ENCODE data around the gene CKLF.
"Not testable (repeated sequence)": the region's sequence is repeated elsewhere in the genome, so short reads cannot be mapped to it uniquely, and the experiment has no call there.

Gene CKLF

DNA sequence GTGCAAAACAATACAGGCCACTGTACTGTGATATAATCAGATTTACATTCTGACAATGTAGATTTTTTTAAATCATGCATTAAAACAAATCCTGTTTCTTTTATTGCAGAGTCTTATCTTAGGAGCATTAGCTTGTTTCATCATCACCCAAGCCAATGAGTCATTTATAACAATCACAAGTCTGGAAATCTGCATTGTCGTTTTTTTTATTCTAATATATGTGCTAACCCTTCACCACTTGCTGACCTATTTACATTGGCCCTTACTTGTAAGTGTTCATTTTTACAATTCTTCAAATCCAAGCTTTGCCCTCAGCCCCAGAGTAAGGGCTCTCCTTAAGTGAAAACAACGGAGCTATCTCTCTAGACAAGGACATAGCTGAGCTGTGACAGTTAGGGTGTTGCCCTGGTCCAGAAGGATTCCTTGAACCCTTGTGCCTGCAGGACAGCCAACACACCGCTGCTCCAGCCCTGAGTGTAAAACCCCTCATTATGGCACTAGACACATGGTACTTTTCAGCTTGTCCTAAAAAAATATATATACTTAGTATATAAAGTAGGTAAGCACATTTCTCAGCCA lies 17.5 kb downstream of the CKLF start:
- DNase-seq = no peak

DNA sequence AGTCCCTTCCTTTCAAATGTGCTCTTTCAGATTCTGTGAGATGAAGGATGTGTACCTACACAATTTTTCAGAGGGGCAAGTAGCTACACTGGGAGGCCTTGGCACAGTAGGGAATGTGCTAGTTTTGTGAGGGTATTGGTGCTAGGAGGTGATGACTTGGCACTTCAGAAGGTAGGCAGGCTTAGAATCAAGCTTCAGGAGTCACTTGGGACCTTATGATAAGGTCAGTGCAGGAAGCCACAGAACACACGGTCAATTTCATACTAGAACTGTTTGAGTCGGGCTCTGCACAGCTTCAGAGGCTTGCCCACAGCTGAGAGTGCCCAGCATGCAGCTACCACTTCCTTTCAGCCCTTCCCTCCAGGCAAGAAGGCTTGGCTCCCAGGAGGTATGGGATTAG lies 20.0 kb downstream of the CKLF start:
- DNase-seq = no peak

DNA sequence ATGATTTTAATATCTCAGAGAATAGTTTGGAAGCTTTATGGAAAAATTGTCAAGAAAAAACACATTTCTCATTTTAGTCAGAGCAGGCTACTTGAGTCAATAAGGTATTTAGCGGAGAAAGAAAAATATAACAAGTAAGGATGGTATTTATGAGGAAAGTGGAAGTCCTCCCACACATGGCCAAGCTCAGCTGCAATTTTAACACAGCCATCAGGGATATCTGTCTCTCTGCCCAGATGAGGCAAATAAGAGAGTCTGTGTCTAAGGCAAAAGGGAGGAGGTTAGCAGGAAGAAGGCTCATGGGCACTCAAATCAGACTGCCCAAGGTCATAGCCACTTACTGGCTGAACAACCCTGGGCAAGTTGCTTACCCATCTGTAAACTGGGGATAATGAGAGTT lies 21.7 kb downstream of the CKLF start:
- DNase-seq = no peak

DNA sequence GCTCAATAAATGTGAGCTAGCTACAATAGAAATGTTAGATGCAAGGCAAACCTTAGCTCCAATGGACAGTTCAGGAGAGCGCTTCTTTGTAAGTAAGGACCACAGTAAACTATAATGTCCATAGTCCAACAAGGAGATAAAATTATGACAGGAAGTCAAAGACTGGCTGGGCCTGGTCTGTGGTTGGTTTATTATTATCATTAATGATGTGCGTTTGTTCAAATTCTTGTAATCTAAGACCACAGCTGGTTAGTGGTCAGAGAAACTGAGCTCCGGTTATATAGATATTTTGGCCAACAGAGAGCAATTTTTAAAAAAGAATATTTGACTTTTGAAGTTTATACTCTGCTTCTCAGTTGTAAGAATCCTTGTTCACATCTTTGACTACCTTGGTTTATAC lies 22.2 kb downstream of the CKLF start:
- DNase-seq = no peak

DNA sequence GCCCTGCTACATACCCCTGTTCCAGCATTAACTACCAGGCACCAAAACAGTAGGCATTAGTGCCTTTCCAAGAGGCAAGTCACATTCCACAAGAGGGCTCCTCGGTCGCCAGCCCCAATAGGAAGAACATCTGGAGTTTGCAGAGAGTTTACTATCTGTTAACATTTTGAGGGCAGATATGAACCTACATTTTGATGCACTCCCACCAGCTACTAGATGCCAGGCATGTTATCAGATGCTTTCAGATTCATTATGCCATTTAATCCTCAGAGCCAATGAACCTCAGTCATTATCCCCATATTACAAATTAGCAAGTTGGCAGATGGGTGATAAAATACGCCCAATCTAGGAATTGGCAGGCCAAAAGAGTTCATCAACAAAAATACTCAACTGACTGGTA lies 22.7 kb downstream of the CKLF start:
- DNase-seq = no peak

DNA sequence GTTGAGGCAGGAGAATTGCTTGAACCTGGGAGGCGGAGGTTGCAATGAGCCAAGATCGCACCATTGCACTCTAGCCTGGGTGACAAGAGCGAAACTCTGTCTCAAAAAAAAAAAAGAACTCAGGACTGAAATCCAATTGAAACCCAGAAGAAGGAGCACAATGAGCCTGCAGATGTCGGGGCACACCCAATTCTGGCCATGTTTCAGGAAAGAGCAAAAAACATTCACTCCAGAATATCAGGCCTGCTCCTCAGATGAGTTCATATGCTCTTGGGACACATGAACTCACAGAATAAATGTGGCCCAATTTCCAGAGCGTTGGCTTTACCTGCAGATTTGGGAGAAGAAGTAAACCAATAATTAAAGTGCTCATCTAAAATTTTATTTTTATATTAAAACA lies 23.9 kb downstream of the CKLF start:
- DNase-seq = no peak

DNA sequence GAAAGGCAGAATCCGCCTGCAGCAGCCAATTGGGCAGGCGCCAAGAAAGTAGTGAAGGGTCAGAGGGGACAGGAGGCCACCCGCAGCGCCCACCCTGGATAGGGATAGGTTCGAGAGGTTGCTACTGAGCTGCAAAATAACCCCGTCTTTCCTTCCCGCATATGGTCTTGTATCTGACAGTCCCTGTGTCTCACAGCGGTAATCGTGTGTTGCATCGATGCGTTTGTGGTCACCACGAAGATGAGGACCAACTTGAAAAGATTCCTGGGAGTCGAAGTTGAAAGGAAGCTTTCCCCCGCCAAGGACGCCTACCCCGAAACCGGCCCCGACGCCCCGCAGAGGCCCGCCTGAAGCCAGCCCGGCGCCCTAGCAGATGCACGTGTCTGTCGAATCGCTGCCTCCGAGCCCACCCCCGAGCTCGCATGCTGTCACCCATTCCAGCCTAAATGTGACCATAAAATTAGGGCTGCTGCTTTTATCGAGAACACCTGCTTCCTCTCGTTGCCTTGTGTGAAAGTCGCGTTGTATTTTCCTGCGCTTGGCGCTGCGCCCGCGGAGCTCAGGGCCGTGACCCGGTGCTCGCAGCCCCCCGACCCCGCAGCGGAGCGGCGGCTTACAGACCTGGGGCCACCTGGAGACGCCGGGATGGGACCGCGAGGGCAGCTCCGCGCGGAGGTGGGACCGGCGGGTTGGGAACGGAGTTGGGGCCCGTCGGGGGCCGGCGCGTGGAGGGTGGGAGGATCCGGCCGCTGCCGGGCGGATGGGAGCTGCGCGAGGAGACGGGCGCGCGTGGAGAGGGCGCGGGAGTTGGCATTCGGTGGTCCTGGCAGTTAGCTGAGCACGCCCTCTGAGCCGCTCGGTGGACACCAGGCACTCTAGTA lies 26.5 kb downstream of the CKLF start, which contains the start of gene CMTM2:
Gene CMTM2 (plus strand): TSS at position 813 of the 881 bp plus-strand sequence. CDS start 145 bp downstream, outside the sequence.
- DNase-seq = no peak

DNA sequence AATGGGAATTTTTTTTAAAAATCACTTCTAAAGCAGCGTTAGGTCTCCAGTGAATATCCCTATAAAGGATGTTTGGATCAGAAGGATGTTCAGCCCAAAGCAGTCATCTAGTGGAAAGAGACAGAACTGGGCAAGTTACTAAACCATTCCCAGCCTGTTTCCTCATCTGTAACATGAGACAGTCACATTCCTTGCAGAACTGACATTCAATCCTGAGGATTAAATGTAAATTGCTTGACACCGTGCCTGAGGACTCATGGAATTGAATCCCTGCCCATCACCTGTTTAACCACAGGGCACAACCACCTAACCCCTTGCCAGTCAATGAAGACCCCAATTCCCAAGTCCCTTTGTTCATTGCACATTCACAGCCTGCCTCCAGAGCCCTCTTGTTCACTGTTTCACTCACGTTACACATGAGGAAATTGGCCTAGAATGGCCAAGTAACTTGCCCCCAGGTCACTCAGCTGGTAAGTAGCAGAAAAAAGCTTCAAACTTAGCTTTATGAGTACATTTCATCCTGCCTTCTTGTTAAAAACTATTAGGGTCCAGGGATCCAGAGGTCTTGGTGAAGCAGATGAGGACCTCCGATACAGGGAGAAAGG lies 28.3 kb downstream of the CKLF start:
- DNase-seq = no peak

DNA sequence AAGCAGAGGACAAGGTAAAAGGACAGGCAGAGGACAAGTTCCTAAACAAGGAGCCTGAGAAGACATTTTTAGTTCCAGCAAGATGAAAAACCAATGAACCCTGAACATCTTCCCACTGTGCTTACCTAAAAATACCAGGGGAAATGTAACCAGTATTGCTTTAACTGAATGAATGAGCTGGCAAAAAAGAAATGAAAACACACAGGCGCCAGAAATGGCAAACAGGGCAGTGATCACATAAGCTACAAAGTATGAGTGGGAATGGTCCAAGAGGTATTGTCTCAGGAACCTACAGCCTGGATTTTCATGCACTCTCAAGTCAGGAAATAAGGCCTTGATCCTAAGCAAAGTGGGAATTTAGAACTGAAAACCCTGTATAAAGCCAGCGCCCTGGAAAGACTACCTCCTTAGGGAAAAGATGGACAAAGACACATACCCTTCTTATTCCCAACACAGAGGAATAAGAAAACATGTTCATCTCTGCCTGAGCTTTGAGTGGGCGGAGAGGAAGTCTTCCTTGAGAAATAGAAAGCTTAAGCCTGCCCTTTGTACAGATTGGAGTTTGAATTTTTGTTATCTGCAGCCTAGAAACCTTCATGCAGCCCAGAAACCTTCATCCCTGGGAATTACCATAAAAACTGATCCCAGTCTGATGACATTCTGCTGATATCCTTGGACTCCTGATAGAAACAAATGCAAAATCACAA lies 29.0 kb downstream of the CKLF start:
- no peak for DNase-seq

DNA sequence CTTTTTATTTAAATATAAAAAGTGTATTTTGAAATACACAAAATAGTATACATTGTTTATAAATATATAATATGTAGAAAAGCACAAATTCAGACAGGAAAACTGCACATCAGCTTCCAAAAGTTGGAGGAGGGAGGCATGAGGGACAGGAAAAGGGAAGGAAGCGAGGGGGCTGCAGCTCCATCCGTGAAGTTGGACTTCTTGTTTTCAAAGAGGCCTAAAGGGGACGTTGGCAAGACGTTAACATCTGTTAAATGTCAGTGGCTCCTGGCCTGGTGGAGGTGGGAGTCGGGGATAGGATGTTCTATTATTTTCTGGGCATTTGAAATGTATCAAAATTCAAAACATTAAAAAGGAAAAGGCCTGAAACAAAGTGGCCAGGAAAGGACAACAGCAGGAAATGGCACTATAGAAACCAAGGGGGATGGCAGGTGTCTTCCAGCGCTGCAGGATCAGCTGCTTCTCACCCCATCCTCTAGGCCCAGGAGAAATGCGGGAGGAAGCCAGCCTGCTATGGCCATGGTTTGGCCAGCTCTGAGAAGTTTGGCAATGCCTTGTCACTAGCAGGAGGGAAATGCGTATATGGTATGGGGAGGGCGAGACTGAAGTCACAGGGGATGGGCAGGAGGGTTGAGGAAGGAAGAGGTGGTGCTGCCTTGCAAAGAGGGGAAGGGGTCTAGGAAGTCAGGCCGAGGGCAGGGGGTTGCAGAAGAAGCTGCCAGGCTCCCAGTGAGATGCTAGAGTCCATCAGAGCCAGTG lies 33.3 kb downstream of the CKLF start:
- DNase-seq = no peak

DNA sequence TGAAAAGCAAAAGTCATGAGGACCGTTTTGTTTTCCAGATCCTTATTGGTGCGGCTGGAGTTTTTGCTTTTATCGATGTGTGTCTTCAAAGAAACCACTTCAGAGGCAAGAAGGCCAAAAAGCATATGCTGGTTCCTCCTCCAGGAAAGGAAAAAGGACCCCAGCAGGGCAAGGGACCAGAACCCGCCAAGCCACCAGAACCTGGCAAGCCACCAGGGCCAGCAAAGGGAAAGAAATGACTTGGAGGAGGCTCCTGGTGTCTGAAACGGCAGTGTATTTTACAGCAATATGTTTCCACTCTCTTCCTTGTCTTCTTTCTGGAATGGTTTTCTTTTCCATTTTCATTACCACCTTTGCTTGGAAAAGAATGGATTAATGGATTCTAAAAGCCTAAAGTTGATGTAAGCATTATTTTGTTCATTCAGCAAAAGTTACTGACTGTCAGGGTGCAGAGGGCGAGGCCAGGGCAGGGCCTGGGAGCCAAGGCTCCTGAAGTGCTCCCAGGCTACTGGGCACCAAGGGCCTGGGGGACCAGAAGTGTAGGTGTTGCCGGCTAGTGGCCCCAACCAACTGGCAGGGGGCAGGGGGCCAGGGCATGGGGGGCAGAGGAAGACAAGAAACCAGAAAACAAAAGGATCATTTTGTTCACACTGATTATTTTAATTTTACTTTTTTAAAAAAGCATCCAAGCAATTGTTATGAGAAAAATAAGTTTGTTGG lies 35.7 kb downstream of the CKLF start:
- DNase-seq = no peak

DNA sequence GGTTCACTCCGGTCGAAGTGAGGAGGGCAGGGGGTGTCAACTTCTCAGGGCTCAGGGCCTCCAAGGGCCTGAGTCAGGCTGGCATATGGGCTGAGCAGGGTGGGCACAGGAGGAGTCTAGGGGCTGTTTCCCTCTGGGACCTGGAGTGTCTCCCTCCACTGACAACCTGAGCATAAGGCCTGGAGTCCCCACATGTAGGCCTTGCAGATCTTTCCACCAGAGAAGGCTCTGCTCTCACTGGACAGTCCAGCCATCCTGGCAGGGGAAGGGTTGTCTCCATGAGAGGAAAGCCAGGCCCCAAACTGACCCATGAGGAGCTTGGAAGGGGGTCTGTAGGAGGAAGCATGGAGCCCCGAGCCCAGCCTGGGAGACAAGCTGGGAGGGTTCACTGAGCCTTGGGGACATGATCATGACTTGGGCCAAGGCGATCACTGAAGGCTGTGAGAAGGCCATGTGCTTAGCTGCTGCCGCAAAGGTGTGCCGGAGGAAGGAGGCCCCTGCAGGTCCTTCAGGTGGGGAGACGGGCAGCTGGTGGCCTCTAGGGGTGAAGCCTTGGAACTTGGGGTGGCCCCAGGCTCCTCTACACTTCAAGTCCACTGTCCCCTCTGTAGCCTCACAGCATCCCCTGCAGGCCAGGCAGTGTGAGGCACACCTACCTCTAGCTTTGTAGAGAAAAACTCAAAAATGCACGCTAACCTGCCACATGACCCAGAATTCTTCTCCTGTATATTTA lies 36.8 kb downstream of the CKLF start:
- DNase-seq = no peak

DNA sequence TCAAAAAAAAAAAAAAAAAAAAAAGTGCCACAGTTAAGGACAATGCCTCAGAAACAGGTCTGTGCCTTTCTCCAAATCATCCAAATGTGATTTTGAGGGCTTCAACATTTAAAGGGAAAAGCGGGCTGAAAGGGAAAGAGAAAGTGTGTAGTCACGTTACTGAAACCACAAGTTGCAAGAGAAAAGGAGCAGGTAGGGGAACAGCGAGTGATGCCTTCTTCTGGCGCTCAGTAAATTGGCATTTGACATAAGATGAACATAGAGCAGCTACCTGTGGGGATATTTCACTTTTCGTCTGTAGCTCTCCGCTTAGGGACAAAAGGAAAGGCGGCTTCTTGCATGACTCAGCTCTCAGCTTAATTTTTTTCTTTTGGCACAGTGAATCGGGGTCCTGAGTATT lies 37.9 kb downstream of the CKLF start:
- DNase-seq = no peak

DNA sequence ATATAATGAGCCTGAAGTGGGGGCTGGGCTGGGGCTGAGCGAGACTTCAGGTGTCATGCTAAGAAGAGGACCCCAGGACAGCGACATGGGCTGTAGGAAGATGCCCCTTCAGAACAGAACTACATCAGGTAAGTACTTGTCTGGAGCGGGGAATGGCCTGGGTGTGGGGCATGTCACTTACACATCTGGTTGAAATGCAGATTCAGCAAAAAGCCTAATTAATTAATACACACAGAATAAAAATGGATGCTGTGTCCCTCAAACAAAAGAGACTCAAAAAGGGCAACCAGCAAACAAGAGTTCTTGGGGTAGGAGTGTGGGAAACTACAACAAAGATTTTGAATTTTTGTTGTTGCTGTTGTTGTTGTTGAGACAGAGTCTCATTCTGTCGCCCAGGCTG lies 38.6 kb downstream of the CKLF start:
- no peak for DNase-seq

DNA sequence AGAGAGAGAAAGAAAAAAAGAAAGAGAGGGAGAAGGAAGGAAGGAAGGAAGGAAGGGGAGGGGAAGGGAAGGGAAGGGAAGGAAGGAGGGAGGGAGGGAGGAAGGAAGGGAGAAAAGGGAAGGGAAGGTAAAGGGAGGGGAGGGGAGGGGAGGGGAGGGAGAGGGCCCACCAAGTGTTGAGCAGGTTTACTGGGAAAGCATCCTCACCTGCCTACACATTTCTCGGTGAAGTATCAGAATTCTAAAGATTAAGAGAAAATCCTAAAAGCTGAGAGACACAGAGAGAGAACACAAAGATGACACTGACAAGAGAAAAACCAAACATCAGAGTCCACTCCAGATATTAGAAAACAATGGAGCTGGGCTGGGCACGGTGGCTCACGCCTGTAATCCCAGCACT lies 39.9 kb downstream of the CKLF start:
- DNase-seq = no peak

DNA sequence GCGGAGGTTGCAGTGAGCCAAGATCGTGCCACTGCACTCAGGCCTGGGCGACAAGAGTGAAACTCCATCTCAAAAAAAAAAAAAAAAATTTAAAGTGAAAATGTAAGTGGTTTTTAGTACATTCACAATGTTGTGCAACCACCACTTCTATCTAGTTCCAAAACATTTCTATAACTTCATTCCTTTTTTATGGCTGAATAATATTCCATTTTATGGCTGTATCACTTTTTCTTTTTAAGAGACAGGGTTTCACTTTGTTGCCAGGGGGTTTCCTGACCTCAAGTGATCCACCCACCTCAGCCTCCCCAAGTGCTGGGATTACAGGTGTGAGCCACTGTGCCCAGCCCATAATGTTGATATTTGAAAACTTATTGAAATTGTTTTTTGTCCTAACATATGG lies 40.4 kb downstream of the CKLF start:
- no peak for DNase-seq

DNA sequence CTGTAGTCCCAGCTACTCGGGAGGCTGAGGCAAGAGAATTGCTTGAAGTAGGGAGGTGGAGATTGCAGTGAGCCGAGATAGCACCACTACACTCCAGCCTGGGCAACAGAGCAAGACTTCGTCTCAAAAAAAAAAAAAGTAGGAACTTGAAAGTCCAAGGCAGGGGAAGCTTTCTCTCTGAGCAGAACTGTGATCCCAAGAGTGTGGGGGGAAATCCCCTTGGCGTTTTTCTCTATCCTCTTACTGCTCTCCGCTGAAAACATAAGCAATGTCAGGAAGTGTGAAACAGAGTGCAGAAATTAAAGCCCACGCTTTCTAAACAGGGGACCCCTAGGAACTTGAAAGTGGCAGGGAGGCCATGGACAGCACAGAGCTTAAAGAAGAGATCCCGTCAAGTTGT lies 42.4 kb downstream of the CKLF start:
- DNase-seq = no peak

DNA sequence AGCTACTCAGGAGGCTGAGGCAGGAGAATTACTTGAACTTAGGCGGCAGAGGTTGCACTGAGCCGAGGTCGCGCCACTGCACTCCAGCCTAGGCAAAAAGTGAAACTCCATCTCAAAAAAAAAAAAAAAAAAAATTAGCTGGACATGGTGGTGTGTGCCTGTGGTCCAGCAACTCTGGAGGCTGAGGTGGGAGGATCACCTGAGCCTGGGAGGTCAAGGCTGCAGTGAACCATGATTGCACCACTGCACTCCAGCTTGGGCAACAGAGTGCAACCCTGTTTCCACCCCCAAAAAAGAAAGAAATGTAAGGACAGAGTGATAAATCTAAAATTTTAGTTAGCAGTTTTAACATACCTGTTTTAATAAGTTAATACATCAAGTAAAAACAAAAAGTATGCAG lies 44.2 kb downstream of the CKLF start:
- not testable (repeated sequence) for DNase-seq

DNA sequence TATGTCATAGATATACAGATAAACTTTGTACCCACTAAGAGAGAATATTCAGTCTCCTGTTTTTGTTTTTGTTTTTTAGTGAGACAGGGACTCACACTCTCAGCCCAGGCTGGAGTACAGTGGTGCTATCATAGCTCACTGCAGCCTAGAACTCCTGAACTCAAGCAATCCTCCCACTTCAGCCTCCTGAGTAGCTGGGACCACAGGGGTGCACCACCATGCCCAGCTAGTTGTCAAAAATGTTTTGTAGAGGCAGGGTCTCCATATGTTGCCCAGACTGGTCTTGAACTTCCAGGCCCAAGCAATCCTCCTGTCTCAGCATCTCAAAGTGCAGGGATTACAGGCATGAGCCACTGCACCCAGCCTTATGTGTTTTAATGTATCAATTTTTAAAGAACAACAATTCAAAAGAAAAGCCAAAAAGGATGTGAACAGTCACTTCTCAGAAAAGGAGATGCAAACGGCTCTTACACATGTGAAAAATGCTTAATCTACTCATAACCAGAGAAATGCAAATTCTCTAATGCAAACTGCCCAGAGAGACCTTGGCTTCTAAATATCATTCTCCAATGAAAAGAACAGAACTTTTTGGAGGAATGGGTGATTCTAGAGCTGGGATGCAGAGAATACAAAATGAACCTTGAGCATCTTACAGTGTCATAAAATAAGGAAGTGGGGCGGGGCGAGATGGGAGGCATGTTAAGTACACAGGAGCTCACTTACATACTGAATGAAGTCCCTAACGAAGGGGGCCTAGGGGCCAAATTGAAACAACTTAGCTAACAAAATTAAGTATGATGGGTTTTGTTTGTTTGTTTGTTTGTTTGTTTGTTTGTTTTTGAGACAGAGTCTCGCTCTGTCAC lies 44.8 kb downstream of the CKLF start:
- DNase-seq = no peak

DNA sequence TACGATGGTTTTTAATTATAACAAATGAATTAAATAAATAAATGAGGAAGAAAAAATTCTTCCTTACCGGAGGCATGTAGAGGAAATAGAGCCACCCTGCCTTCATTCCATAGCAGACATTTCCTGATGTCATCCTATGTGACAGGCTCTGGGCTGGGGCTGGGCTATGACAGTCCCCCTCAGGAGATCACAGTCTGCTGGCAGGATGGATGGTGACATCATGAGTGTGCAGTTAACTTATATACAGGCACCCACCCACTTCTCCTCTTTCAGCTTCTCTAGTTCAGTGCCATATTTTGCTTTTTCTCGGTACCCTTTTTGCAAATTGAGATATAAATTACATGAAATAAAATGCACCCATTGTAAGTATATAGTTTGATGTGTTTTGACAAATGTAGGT lies 45.7 kb downstream of the CKLF start:
- no peak for DNase-seq

All from NCI-H774 (cell line).